Measurements from ENCODE around the gene IGF2R.

DNA sequence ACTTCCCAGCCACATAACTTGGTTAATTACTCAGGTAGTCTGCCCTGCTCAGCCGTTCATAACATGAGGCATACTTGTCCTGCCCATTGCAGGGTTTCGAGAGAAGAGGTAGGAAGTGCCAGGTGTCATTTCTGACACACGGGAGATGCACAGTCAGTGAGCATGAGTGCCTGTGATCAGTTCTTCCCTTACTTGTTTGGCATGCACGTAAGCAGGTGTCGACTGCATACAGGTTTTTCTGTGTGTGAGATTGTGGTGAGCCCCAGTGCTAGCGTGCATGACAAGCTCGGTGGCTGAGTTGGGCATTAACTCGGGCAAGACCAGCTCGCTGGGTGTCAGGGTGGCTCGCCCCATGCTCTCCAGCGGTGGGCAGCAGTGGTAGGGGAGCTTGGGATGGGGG is 101.5 kb downstream of the IGF2R start:
- TF ChIP-seq, protein P1, sequence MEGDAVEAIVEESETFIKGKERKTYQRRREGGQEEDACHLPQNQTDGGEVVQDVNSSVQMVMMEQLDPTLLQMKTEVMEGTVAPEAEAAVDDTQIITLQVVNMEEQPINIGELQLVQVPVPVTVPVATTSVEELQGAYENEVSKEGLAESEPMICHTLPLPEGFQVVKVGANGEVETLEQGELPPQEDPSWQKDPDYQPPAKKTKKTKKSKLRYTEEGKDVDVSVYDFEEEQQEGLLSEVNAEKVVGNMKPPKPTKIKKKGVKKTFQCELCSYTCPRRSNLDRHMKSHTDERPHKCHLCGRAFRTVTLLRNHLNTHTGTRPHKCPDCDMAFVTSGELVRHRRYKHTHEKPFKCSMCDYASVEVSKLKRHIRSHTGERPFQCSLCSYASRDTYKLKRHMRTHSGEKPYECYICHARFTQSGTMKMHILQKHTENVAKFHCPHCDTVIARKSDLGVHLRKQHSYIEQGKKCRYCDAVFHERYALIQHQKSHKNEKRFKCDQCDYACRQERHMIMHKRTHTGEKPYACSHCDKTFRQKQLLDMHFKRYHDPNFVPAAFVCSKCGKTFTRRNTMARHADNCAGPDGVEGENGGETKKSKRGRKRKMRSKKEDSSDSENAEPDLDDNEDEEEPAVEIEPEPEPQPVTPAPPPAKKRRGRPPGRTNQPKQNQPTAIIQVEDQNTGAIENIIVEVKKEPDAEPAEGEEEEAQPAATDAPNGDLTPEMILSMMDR (IDR thresholded peaks at IDR 0.05; ENCODE audit: poor library complexity): no peak
- no peak for TF ChIP-seq EZH2 (IDR thresholded peaks at IDR 0.05; ENCODE audit: borderline replicate concordance)
- TF ChIP-seq EZH2phosphoT487 (IDR thresholded peaks at IDR 0.05; ENCODE audit: low read depth, severe bottlenecking, unreplicated experiment): no peak
